WTC11 (cell line): ENCODE measurements around the gene KIAA1671. TPM values are rescaled to one million over a fixed set of nuclear protein-coding genes. Genes with fewer than 3 reads are reported as not detected.

ENCODE experiments used
- ATAC-seq: fragments of 200-7000 bp; cut with Tn5 transposase; 2 replicates; pipeline ENCODE4 v1.10.0; 2021; ENCODE audit warnings: mild to moderate bottlenecking, moderate library complexity
- CTCF ChIA-PET: fragments of 300-600 bp; sonication (Branson Sonifier 250); formaldehyde crosslinking; loops from one replicate; lab custom pipeline; 2021; ENCODE audit warnings: antibody characterized with exemption; lab: Charles Lee
- POLR2A ChIA-PET: fragments of 350-600 bp; sonication (Branson Sonifier 250); formaldehyde crosslinking; loops from one replicate; lab custom pipeline; 2021; ENCODE audit warnings: antibody characterized with exemption; lab: Charles Lee
- DNase-seq: peaks from one replicate; pipeline ENCODE4 v3.0.0; 2021; ENCODE audit warnings: low spot score
- H3K27ac Mint-ChIP-seq: 2 replicates; pipeline ENCODE4 v1.8.0; 2021; ENCODE audit warnings: mixed read lengths
- H3K27me3 Mint-ChIP-seq: 2 replicates; pipeline ENCODE4 v1.8.0; 2021; ENCODE audit warnings: low read depth, mild to moderate bottlenecking, moderate library complexity, mixed read lengths
- H3K36me3 Mint-ChIP-seq: 2 replicates; pipeline ENCODE4 v1.8.0; 2021; ENCODE audit warnings: mixed read lengths
- H3K4me1 Mint-ChIP-seq: 2 replicates; pipeline ENCODE4 v1.8.0; 2022; ENCODE audit warnings: mixed read lengths
- H3K4me3 Mint-ChIP-seq: 2 replicates; pipeline ENCODE4 v1.8.0; 2021; ENCODE audit warnings: mild to moderate bottlenecking, moderate library complexity, mixed read lengths
- H3K9me3 Mint-ChIP-seq: 2 replicates; pipeline ENCODE4 v1.8.0; 2021; ENCODE audit warnings: mixed read lengths
- CTCF ChIP-seq: fragments of 200-600 bp; IDR thresholded peaks from 2 replicates; pipeline ENCODE4 v1.8.0; 2022; ENCODE audit warnings: antibody characterized with exemption
- E2F5 ChIP-seq: sonication (generic); formaldehyde crosslinking; IDR thresholded peaks from 2 replicates; pipeline ENCODE4 v1.8.1; 2022; ENCODE audit warnings: mild to moderate bottlenecking, moderate library complexity, missing genetic modification reagents
- ELF4 ChIP-seq: sonication (generic); formaldehyde crosslinking; IDR thresholded peaks from 2 replicates; pipeline ENCODE4 v1.8.1; 2022; ENCODE audit warnings: low read depth, mild to moderate bottlenecking, moderate library complexity, missing genetic modification reagents
- FOXP4 ChIP-seq: sonication (generic); formaldehyde crosslinking; IDR thresholded peaks from 2 replicates; pipeline ENCODE4 v1.8.0; 2022; ENCODE audit warnings: mild to moderate bottlenecking, missing genetic modification reagents
- HMGXB4 ChIP-seq: sonication (generic); formaldehyde crosslinking; IDR thresholded peaks from 2 replicates; pipeline ENCODE4 v1.8.1; 2023; ENCODE audit warnings: mild to moderate bottlenecking, moderate library complexity, missing genetic modification reagents
- NFE2L1 ChIP-seq: sonication (generic); formaldehyde crosslinking; IDR thresholded peaks from 2 replicates; pipeline ENCODE4 v1.8.1; 2023; ENCODE audit warnings: missing genetic modification reagents
- NFYB ChIP-seq: sonication (generic); formaldehyde crosslinking; conservative IDR thresholded peaks from 2 replicates; pipeline ENCODE4 v1.8.0; 2022; ENCODE audit warnings: low read depth, missing genetic modification reagents
- PRRX2 ChIP-seq: fragments of 250-450 bp; sonication (Bioruptor Pico); IDR thresholded peaks from 2 replicates; pipeline ENCODE4 v1.8.0; 2021; ENCODE audit warnings: mild to moderate bottlenecking
- RORB ChIP-seq: fragments of 250-450 bp; sonication (Bioruptor Pico); IDR thresholded peaks from 2 replicates; pipeline ENCODE4 v1.9.0; 2021; ENCODE audit warnings: mild to moderate bottlenecking
- TCF7 ChIP-seq: sonication (generic); formaldehyde crosslinking; IDR thresholded peaks from 2 replicates; pipeline ENCODE4 v1.8.0; 2022; ENCODE audit warnings: mild to moderate bottlenecking, low read depth, missing genetic modification reagents, moderate library complexity
- TEAD1 ChIP-seq: sonication (generic); formaldehyde crosslinking; IDR thresholded peaks from 2 replicates; pipeline ENCODE4 v1.8.0; 2022; ENCODE audit warnings: mild to moderate bottlenecking, missing genetic modification reagents
- TP53 ChIP-seq: sonication (generic); formaldehyde crosslinking; IDR thresholded peaks from 2 replicates; pipeline ENCODE4 v1.8.1; 2023; ENCODE audit warnings: mild to moderate bottlenecking, missing genetic modification reagents
- ZBTB21 ChIP-seq: sonication (generic); formaldehyde crosslinking; IDR thresholded peaks from 2 replicates; pipeline ENCODE4 v1.8.1; 2023; ENCODE audit warnings: mild to moderate bottlenecking, missing genetic modification reagents, borderline replicate concordance
- ZNF232 ChIP-seq: sonication (generic); formaldehyde crosslinking; IDR thresholded peaks from 2 replicates; pipeline ENCODE4 v1.8.0; 2022; ENCODE audit warnings: mild to moderate bottlenecking, missing genetic modification reagents
- ZNF263 ChIP-seq: sonication (generic); formaldehyde crosslinking; IDR thresholded peaks from 2 replicates; pipeline ENCODE4 v1.8.1; 2022; ENCODE audit warnings: low read depth, mild to moderate bottlenecking, moderate library complexity, missing genetic modification reagents
- ZNF281 ChIP-seq: sonication (generic); formaldehyde crosslinking; IDR thresholded peaks from 2 replicates; pipeline ENCODE4 v1.8.0; 2023; ENCODE audit warnings: mild to moderate bottlenecking, missing genetic modification reagents
- ZNF396 ChIP-seq: fragments of 250-450 bp; sonication (Bioruptor Pico); IDR thresholded peaks from 2 replicates; pipeline ENCODE4 v1.8.0; 2021; ENCODE audit warnings: mild to moderate bottlenecking, moderate library complexity, borderline replicate concordance
- ZNF512 ChIP-seq: sonication (generic); formaldehyde crosslinking; IDR thresholded peaks from 2 replicates; pipeline ENCODE4 v1.8.1; 2022; ENCODE audit warnings: missing genetic modification reagents, borderline replicate concordance
- ZNF671 ChIP-seq: fragments of 250-450 bp; sonication (Bioruptor Pico); IDR thresholded peaks from 2 replicates; pipeline ENCODE4 v1.8.0; 2021; ENCODE audit warnings: mild to moderate bottlenecking
- total RNA-seq: library from RNA; stranded (reverse); gene quantifications from 3 replicates; pipeline ENCODE4 v1.2.3, GENCODE V29; 2021

KIAA1671 gene
- total RNA-seq, 1 experiment from 2014 or later, result 26.0 TPM

- Mint-ChIP-seq H3K27ac (no peak overlapping the region), H3K4me3 (no peak overlapping the region), H3K9me3 (no peaks in the 10 kb centered on the region), H3K4me1 (peaks cover 18% of the 10 kb centered on the region), H3K27me3 (no peaks in the 10 kb centered on the region), H3K36me3 (peaks cover 4% of the 10 kb centered on the region)
- CTCF ChIA-PET, result interaction anchor here (0.6 to 2.4 kb wide), 15 partner anchors 10 to 393 kb away, joined by 3 to 17 read pairs (median 5); no protein-coding TSS in a partner anchor
- TF ChIP-seq ZNF671 (CRISPR knock-in tag), result no peak
- ATAC-seq (no peak), DNase-seq (no peak)
- POLR2A ChIA-PET, result no interaction called here
Measured at GRCh38 chr22:25028841-25029141, 76.3 kb downstream of the KIAA1671 start.

GRCh38 chr22:25029181-25029580 is 76.7 kb downstream of the KIAA1671 start:
- Mint-ChIP-seq H3K4me1 (peaks cover 15% of the 10 kb centered on the region), H3K27ac (no peak overlapping the region)
- CTCF ChIA-PET, result interaction anchor here (0.8 to 2.4 kb wide), 5 partner anchors 23 to 91 kb away, joined by 3 to 9 read pairs (median 6); no protein-coding TSS in a partner anchor
- ATAC-seq, result no peak
- no peak for TF ChIP-seq ZNF263
- TF ChIP-seq, all 79 proteins: peak for 0
- Mint-ChIP-seq H3K9me3 (no peaks in the 10 kb centered on the region), H3K4me3 (no peak overlapping the region), H3K27me3 (no peaks in the 10 kb centered on the region), H3K36me3 (peaks cover 8% of the 10 kb centered on the region)
- DNase-seq, result no peak
- POLR2A ChIA-PET, result no interaction called here

- DNase-seq (no peak), ATAC-seq (no peak)
- H3K27ac Mint-ChIP-seq, result no peak overlapping the region
- ChIA-PET CTCF (interaction anchor here (0.6 to 2.1 kb wide), 5 partner anchors 35 to 92 kb away, joined by 3 to 7 read pairs (median 3); no protein-coding TSS in a partner anchor), POLR2A (no interaction called here)
- no peaks in the 10 kb centered on the region for H3K9me3 Mint-ChIP-seq
- peaks cover 15% of the 10 kb centered on the region for H3K4me1 Mint-ChIP-seq
- peaks cover 11% of the 10 kb centered on the region for H3K36me3 Mint-ChIP-seq
- H3K27me3 Mint-ChIP-seq, result no peaks in the 10 kb centered on the region
- no peak overlapping the region for H3K4me3 Mint-ChIP-seq
- TF ChIP-seq ZNF263 (no peak), ZNF512 (no peak), NFE2L1 (no peak), NFYB (CRISPR knock-in tag) (no peak), ZBTB21 (CRISPR knock-in tag) (no peak), ZNF281 (CRISPR knock-in tag) (no peak)
- TF ChIP-seq, all 79 proteins: peak for 0
Measured at GRCh38 chr22:25030636-25031035, 78.1 kb downstream of the KIAA1671 start.

GRCh38 chr22:25032066-25032465 is 79.5 kb downstream of the KIAA1671 start:
- Mint-ChIP-seq H3K9me3 (no peaks in the 10 kb centered on the region), H3K4me3 (no peak overlapping the region), H3K36me3 (peaks cover 11% of the 10 kb centered on the region), H3K27me3 (no peaks in the 10 kb centered on the region), H3K27ac (no peak overlapping the region), H3K4me1 (peaks cover 9% of the 10 kb centered on the region)
- ChIA-PET CTCF (interaction anchor here (0.8 to 2.1 kb wide), 3 partner anchors 25 to 95 kb away, joined by 4 to 7 read pairs (median 6); no protein-coding TSS in a partner anchor), POLR2A (no interaction called here)
- DNase-seq, result no peak
- no peak for ATAC-seq
- TF ChIP-seq ELF4 (CRISPR knock-in tag) (no peak), TCF7 (CRISPR knock-in tag) (no peak), TEAD1 (CRISPR knock-in tag) (no peak), CTCF (no peak), ZNF232 (CRISPR knock-in tag) (no peak), E2F5 (CRISPR knock-in tag) (no peak), PRRX2 (no peak), HMGXB4 (CRISPR knock-in tag) (no peak), RORB (CRISPR knock-in tag) (no peak), FOXP4 (CRISPR knock-in tag) (no peak), TP53 (CRISPR knock-in tag) (no peak), ZNF396 (CRISPR knock-in tag) (no peak)
